Esophagus muscularis mucosa (tissue), 4 donors: ENCODE results near the gene RAB37. TPM values are rescaled to one million over a fixed set of nuclear protein-coding genes. Genes with fewer than 3 reads are reported as not detected.

ENCODE experiments used
- DNase-seq: peaks from one replicate; pipeline ENCODE4 v3.0.0-alpha.2; 2017; ENCODE audit errors: extremely low spot score
- H3K27ac ChIP-seq, 4 donors: fragments of 200-600 bp; sonication (generic); replicated peaks in 1 of 4; 1 replicate in 3 of 4; 2 replicates in 1 of 4; pipeline ENCODE4 v1.5.1; 2016 to 2019; ENCODE audit warnings: mild to moderate bottlenecking in 1 of 4
- H3K27me3 ChIP-seq, 4 donors: fragments of 200-600 bp; sonication (generic); one replicate each; pipeline versions ENCODE4 v1.5.1 to v1.6.0; 2016 to 2019
- H3K36me3 ChIP-seq, 4 donors: fragments of 200-600 bp; sonication (generic); one replicate each; pipeline ENCODE4 v1.5.1; 2016 to 2019
- H3K4me1 ChIP-seq, 4 donors: fragments of 200-600 bp; sonication (generic); one replicate each; pipeline ENCODE4 v1.5.1; 2016 to 2019
- H3K4me3 ChIP-seq, 4 donors: fragments of 200-600 bp; sonication (generic); 1 replicate in 2 of 4; 2 replicates in 2 of 4; pipeline ENCODE4 v1.5.1; 2016 to 2019; ENCODE audit warnings: mild to moderate bottlenecking in 4 of 4, moderate library complexity in 1 of 4
- H3K9me3 ChIP-seq, 4 donors: fragments of 200-600 bp; sonication (generic); 1 replicate in 3 of 4; 2 replicates in 1 of 4; pipeline ENCODE4 v1.5.1; 2016 to 2019
- CTCF ChIP-seq, 3 experiments: fragments of 200-600 bp in 2 of 3; fragments of 450-650 bp in 1 of 3; sonication (generic) in 2 of 3; IDR thresholded peaks; one replicate each; pipeline ENCODE4 v1.5.1; 2017 to 2019; ENCODE audit warnings: antibody characterized with exemption in 3 of 3, mild to moderate bottlenecking in 2 of 3, moderate library complexity in 1 of 3
- EP300 ChIP-seq: sonication (generic); formaldehyde crosslinking; IDR thresholded peaks from one replicate; pipeline ENCODE4 v1.6.1; 2017; ENCODE audit warnings: antibody characterized with exemption
- POLR2A ChIP-seq: fragments of 450-650 bp; IDR thresholded peaks from one replicate; pipeline ENCODE4 v1.6.1; 2017; ENCODE audit warnings: antibody characterized with exemption, moderate library complexity, mild to moderate bottlenecking, low read depth
- POLR2AphosphoS5 ChIP-seq, 2 donors: sonication (generic); formaldehyde crosslinking; IDR thresholded peaks; one replicate each; pipeline ENCODE4 v1.6.1; 2017; ENCODE audit warnings: antibody characterized with exemption in 2 of 2
- WGBS: methylation state at CpG from one replicate; pipeline ENCODE4 v1.1.5; 2018; 5-methylcytosine and 5-hydroxymethylcytosine counted together
- intact Hi-C: fragments of 100-400 bp; cut with DNase I; formaldehyde crosslinking; loops from one replicate; pipeline ENCODE4 v1.15.1; 2023
- total RNA-seq, 4 donors: library from RNA; depleted of rRNA; stranded (reverse); fragments of >200 nt; gene quantifications; one replicate each; pipeline versions ENCODE4 v1.1.0 to v1.2.1, GENCODE V29; 2016

The RAB37 gene
- total RNA-seq, 4 donors from 2014 or later: 1.4 to 3.3 (median 2.5) TPM

- WGBS: 83% methylated on average over 6 of the region's 7 CpGs
- TF ChIP-seq EP300: no peak
- TF ChIP-seq POLR2A: no peak
- no peak for TF ChIP-seq CTCF (IDR thresholded peaks at IDR 0.05)
- TF ChIP-seq POLR2AphosphoS5 (IDR thresholded peaks at IDR 0.05): no peak
These were observed 23.5 kb downstream of the RAB37 start for GRCh38 chr17:74760404-74761105.

GRCh38 chr17:74761419-74761818 lies 24.4 kb downstream of the RAB37 start:
- intact Hi-C loops: no loop called here
- H3K27me3 ChIP-seq: peaks cover 0 to 17% (median 0%) of the 10 kb centered on the region in 4 donors
- WGBS: 75% methylated on average over 2 of the region's 5 CpGs
- no peak for DNase-seq
- no peaks in the 10 kb centered on the region for H3K9me3 ChIP-seq
- TF ChIP-seq POLR2AphosphoS5 (IDR thresholded peaks at IDR 0.05) (no peak), POLR2A (no peak), EP300 (no peak), CTCF (IDR thresholded peaks at IDR 0.05) (no peak)
- H3K36me3 ChIP-seq: peaks cover 0 to 8% (median 2%) of the 10 kb centered on the region in 4 donors
- no peak overlapping the region for H3K4me3 ChIP-seq
- H3K27ac ChIP-seq: peak overlapping the region in 1 of 4 donors; percentile 11
- H3K4me1 ChIP-seq: peaks cover 45 to 58% (median 53%) of the 10 kb centered on the region in 4 donors

More at GRCh38 chr17:74760404-74761105, 23.5 kb downstream of the RAB37 start:
- no peak overlapping the region for H3K4me3 ChIP-seq
- intact Hi-C loops: no loop called here
- H3K4me1 ChIP-seq: peaks cover 45 to 58% (median 55%) of the 10 kb centered on the region in 4 donors
- peaks cover 0 to 8% (median under 1%) of the 10 kb centered on the region in 4 donors for H3K36me3 ChIP-seq
- DNase-seq: no peak
- peak overlapping the region in 2 of 4 donors; percentile 18 to 42 for H3K27ac ChIP-seq
- peaks cover 0 to 17% (median 0%) of the 10 kb centered on the region in 4 donors for H3K27me3 ChIP-seq
- no peaks in the 10 kb centered on the region for H3K9me3 ChIP-seq

GRCh38 chr17:74761931-74762330 lies 24.9 kb downstream of the RAB37 start:
- Histone ChIP-seq H3K27me3 (peaks cover 0 to 18% (median 0%) of the 10 kb centered on the region in 4 donors), H3K36me3 (peaks cover 0 to 8% (median 2%) of the 10 kb centered on the region in 4 donors), H3K27ac (no peak overlapping the region), H3K9me3 (no peaks in the 10 kb centered on the region), H3K4me3 (no peak overlapping the region), H3K4me1 (peaks cover 45 to 55% (median 49%) of the 10 kb centered on the region in 4 donors)
- no peak for DNase-seq
- intact Hi-C loops: no loop called here
- 97% methylated on average over 6 of the region's 11 CpGs for WGBS
- TF ChIP-seq EP300 (no peak), CTCF (IDR thresholded peaks at IDR 0.05) (no peak), POLR2AphosphoS5 (IDR thresholded peaks at IDR 0.05) (no peak), POLR2A (no peak)

GRCh38 chr17:74763565-74764387 lies 26.7 kb downstream of the RAB37 start:
- no peak for DNase-seq
- peaks cover 0 to 8% (median 4%) of the 10 kb centered on the region in 4 donors for H3K36me3 ChIP-seq
- no peak overlapping the region for H3K27ac ChIP-seq
- intact Hi-C loops: no loop called here
- no peaks in the 10 kb centered on the region for H3K9me3 ChIP-seq
- H3K27me3 ChIP-seq: peaks cover 0 to 10% (median 0%) of the 10 kb centered on the region in 4 donors
- peaks cover 40 to 50% (median 46%) of the 10 kb centered on the region in 4 donors for H3K4me1 ChIP-seq
- TF ChIP-seq CTCF (IDR thresholded peaks at IDR 0.05) (no peak), POLR2AphosphoS5 (IDR thresholded peaks at IDR 0.05) (no peak), EP300 (no peak), POLR2A (no peak)
- H3K4me3 ChIP-seq: no peak overlapping the region
- WGBS: 72% methylated on average over 6 of the region's 16 CpGs
